Panc1 (cell line): ENCODE measurements around the gene PNP. TPM values are rescaled to one million over a fixed set of nuclear protein-coding genes. Genes with fewer than 3 reads are reported as not detected.

Experiments used
- total RNA-seq: library from RNA; stranded (reverse); gene quantifications from one replicate; pipeline ENCODE4 v1.2.1, GENCODE V29; 2021; ENCODE audit not compliant: unreplicated experiment

The PNP gene
- total RNA-seq, 1 experiment from 2014 or later: 35.1 TPM

Other genes starting within 250 kb of the PNP start
- not detected for gene OR11H6, start 245.7 kb upstream of the PNP start, total RNA-seq
- not detected for gene OR11H7, start 240.4 kb upstream of the PNP start, total RNA-seq
- gene OR11H4, start 230.1 kb upstream of the PNP start, total RNA-seq: not detected
- 10.0 TPM for gene TTC5, start 163.5 kb upstream of the PNP start, total RNA-seq
- 20.3 TPM for gene CCNB1IP1, start 136.1 kb upstream of the PNP start, total RNA-seq
- 26.6 TPM for gene PARP2, start 125.8 kb upstream of the PNP start, total RNA-seq
- gene TEP1, start 55.9 kb upstream of the PNP start, total RNA-seq: 17.1 TPM
- not detected for gene KLHL33, start 33.2 kb upstream of the PNP start, total RNA-seq
- 26.6 TPM for gene OSGEP, start 14.6 kb upstream of the PNP start, total RNA-seq
- 163 TPM for gene APEX1, start 14.2 kb upstream of the PNP start, total RNA-seq
- 34.8 TPM for gene PIP4P1, start 8.0 kb upstream of the PNP start, total RNA-seq
- 0.64 TPM for gene RNASE10, start 36.1 kb downstream of the PNP start, total RNA-seq
- gene RNASE9, start 91.6 kb downstream of the PNP start, total RNA-seq: not detected
- not detected for gene RNASE11, start 118.6 kb downstream of the PNP start, total RNA-seq
- gene RNASE12, start 122.0 kb downstream of the PNP start, total RNA-seq: not detected
- not detected for gene OR6S1, start 172.3 kb downstream of the PNP start, total RNA-seq
- 3.3 TPM for gene RNASE4, start 215.2 kb downstream of the PNP start, total RNA-seq
- 1.9 TPM for gene ANG, start 219.4 kb downstream of the PNP start, total RNA-seq